Endothelial cell of umbilical vein (primary cell): ENCODE results near the gene ERCC1.

Experiments
- CTCF ChIP-seq, 2 donors: IDR thresholded peaks; 1 replicate in 1 of 2; 2 replicates in 1 of 2; pipeline ENCODE4 v1.5.1; 2011; ENCODE audit warnings: low read length in 2 of 2, mild to moderate bottlenecking in 2 of 2, moderate library complexity in 2 of 2, control low read depth in 1 of 2, inconsistent platforms in 1 of 2, low read depth in 1 of 2; ENCODE audit not compliant: insufficient read depth in 1 of 2; ENCODE audit errors: extremely low read depth in 1 of 2
- EZH2 ChIP-seq: IDR thresholded peaks from 2 replicates; pipeline ENCODE4 v1.6.1; 2012; ENCODE audit warnings: borderline replicate concordance, low read depth, mild to moderate bottlenecking, moderate library complexity, low read length, inconsistent platforms; ENCODE audit not compliant: severe bottlenecking
- FOS ChIP-seq: IDR thresholded peaks from 2 replicates; pipeline ENCODE4 v1.6.1; 2011; ENCODE audit warnings: mild to moderate bottlenecking, low read length, moderate library complexity, borderline replicate concordance; ENCODE audit not compliant: insufficient read depth
- JUN ChIP-seq: IDR thresholded peaks from 2 replicates; pipeline ENCODE4 v1.6.1; 2011; ENCODE audit warnings: borderline replicate concordance, low read depth; ENCODE audit not compliant: insufficient read length, insufficient read depth
- MAX ChIP-seq: IDR thresholded peaks from 2 replicates; pipeline ENCODE4 v1.6.1; 2011; ENCODE audit not compliant: insufficient read depth, insufficient read length
- POLR2A ChIP-seq: IDR thresholded peaks from 2 replicates; pipeline ENCODE4 v1.6.1; 2012; ENCODE audit warnings: low read depth, mild to moderate bottlenecking, control low read depth, low read length
- POLR2AphosphoS5 ChIP-seq: IDR thresholded peaks from 2 replicates; pipeline ENCODE4 v1.6.1; 2012; ENCODE audit warnings: low read depth, mild to moderate bottlenecking, control low read depth, low read length, moderate library complexity; ENCODE audit not compliant: insufficient read depth

GRCh38 chr19:45408830-45409556, 14.7 kb downstream of the ERCC1 start:
- TF ChIP-seq FOS (no peak), POLR2A (no peak), CTCF (IDR thresholded peaks at IDR 0.05; ENCODE audit: extremely low read depth in 1 of 2, insufficient read depth in 1 of 2, low read depth in 1 of 2, low read length in 2 of 2) (no peak), EZH2 (no peak), POLR2AphosphoS5 (no peak), MAX (no peak), JUN (no peak)
